Measurements from ENCODE around the gene ENOX1. TPM values are rescaled to one million over a fixed set of nuclear protein-coding genes. Genes with fewer than 3 reads are reported as not detected.

Gene ENOX1
- polyA plus RNA-seq, 1 donor: 8.2 TPM

GRCh38 chr13:43289470-43290255, 497.1 kb downstream of the ENOX1 start:
- DNase-seq (ENCODE audit: low read depth): no peak

DNA sequence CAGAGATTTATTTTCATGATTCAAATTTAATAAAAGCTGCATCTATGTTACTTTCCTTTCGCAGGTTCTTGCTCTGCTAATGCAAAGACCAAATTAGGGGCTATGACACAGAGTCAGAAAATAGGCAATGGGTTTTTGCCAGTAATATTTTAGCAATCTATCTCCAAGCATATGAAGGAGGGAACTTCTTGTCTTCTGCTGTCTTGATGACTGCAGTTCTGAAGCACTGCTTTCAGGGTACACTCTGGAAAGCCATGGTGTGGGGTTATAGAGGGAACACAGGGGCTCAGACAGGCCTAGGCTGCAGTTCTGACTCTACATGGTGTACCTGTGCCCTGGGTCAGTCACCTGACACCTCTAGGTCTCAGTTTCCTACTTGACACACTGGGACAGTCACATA, 500.0 kb downstream of the ENOX1 start:
- DNase-seq (ENCODE audit: low read depth): no peak

DNA sequence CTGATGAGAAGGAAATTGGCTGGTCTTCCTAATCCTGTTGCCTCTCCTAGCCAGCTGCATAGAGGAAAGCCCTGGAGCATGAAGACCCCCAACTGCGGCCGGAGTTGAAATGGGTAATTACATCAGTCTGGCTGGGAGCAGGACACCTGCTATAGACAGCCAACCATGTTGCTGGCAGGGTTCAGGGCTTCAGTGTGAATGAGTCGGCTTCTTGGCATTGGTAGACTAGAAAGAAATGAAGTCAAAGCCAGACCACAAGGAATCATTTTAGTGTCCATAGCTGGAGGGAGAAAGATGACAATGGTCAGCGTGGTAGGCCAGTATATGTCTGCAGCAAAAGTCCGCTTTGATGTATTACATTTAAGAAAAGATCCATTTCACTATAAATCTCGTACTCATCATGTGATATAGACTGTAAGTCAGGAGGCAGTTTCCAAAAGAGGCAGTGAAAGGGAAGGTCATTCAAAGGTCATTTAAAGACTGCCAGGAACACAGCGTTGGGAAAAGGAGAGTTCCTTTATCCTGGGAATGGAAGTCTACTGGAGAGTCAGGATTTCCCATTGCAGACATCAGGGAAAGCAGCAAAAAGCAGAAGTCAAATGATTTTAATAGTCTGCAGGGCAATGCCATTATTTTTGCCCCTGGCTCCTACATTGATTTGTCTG, 500.7 kb downstream of the ENOX1 start:
- DNase-seq (ENCODE audit: low read depth): no peak

DNA sequence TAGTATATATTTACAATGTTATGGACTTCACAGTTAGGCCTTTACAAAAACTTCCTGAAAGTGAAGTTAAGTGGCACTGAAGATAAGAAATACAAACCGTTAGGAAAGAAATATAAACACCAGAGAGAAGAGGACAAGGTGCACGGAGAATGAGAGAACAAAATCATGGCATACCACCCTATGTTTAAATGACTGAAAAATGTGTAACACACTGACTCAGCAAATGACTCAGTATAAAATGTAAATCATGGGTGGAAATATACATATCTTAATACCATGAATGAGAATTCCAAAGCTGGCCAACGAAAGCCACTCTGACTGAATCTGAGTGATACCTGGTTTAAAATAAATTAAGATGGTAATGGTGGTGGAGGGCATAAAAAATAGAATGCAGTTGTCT, 502.6 kb downstream of the ENOX1 start:
- DNase-seq (ENCODE audit: low read depth): no peak

GRCh38 chr13:43279696-43280095, 507.1 kb downstream of the ENOX1 start:
- DNase-seq (ENCODE audit: low read depth): no peak

GRCh38 chr13:43278127-43278526, 508.6 kb downstream of the ENOX1 start:
- DNase-seq (ENCODE audit: low read depth): no peak

- no peak for DNase-seq (ENCODE audit: low read depth)
Observed at GRCh38 chr13:43277142-43277541, 509.6 kb downstream of the ENOX1 start.

- DNase-seq (ENCODE audit: low read depth): no peak
Observed at GRCh38 chr13:43274881-43275280, 511.9 kb downstream of the ENOX1 start.

- DNase-seq (ENCODE audit: low read depth): no peak
Observed at GRCh38 chr13:43273362-43273761, 513.4 kb downstream of the ENOX1 start.

DNA sequence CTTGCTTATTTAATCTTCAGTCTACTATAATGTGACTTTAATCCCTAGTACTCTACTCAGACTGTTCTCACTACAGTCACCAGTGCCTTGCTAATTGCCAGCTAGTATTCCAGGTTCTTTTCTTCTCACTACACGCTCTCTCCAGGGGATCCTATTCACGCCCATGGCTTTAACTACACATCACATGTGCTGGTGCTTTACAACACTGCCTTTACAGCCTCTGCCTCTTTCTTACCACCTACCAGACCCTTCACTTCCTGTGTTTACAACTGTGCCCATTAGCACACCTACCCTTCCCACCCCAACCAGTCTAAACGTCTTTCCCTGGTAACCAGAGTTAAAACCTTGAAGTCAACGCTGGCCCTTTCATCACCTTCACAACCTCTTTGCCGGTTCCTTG, 513.9 kb downstream of the ENOX1 start:
- DNase-seq (ENCODE audit: low read depth): no peak

DNA sequence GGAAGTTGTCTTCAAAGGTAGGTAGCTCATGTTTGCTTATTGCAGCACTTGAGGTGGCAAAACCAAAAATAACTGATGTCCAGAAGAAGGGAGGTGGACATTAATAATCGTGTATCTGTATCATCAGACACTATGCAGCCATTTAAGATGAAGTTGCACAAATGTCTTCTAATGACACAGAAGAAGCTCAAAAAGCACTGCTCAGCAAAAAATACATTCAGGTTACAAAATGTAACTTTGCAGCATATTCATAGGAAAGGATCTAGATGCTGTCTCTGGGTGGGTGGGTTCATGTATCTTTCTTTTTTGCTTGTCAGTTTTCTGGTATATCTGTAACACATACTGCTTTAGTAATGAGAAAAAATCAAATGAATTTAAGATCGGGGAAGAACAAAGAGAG, 515.6 kb downstream of the ENOX1 start:
- no peak for DNase-seq (ENCODE audit: low read depth)

- DNase-seq (ENCODE audit: low read depth): no peak
Observed at GRCh38 chr13:43270130-43270830, 516.5 kb downstream of the ENOX1 start.

DNA sequence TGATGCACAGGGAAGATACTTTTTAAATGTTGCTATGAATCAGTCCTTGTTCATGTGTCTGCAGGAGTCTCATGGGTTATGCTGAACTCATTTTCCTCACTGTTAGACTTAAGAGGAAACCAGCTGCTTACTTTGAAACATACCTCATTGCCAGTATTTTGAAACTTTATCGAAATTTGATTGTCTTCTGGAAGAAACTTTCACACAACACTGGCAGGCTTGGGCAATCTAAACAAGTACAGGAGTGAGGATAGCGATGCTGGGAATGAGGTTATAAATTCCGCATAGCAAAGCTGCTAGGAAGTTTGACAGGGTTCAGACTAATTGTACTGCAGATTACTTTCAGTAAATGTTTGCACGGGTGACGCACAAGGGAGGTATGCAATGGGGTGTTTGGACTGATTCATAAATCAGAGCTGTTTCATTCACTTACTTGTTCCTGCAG, 517.7 kb downstream of the ENOX1 start:
- no peak for DNase-seq (ENCODE audit: low read depth)

GRCh38 chr13:43268632-43269031, 518.1 kb downstream of the ENOX1 start:
- no peak for DNase-seq (ENCODE audit: low read depth)

DNA sequence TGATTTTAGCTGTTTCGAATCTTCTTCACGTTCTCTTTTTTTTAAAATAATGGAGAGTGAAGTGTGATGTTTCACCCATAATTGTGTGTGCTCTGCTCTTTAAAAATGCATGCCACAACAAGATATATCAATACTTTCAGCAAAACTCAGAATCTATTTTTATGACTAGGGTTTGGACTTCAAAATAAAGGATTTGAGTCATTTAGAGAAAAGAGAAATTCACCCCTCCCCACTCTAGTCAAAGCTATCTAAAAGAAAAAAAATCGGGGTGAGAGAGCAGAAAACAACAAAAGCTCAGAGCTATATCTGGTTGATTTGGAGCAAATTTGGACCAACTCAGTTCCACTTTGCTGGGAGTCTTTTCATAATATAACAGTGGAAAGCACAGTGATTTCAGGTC, 518.9 kb downstream of the ENOX1 start:
- no peak for DNase-seq (ENCODE audit: low read depth)

GRCh38 chr13:43266936-43267615, 519.7 kb downstream of the ENOX1 start:
- DNase-seq (ENCODE audit: low read depth): no peak

DNA sequence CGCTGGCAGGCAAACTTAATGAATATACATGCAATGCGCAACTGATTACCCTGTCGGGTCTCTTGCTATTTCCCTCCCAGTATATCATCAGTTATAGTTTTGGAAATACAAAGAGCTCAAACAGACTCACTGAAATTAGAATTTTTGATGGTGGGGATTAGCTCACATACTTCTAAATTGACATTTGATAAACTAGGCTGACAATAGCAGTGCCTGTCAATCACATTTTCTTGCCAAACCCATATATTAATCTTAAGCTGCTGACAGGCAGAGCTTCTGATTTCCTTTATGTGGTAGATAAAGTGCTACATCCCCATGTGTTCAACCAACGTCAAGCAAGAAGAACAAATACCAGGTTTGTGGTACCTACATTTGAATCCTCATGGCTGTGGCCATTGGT, 521.7 kb downstream of the ENOX1 start:
- DNase-seq (ENCODE audit: low read depth): no peak

DNA sequence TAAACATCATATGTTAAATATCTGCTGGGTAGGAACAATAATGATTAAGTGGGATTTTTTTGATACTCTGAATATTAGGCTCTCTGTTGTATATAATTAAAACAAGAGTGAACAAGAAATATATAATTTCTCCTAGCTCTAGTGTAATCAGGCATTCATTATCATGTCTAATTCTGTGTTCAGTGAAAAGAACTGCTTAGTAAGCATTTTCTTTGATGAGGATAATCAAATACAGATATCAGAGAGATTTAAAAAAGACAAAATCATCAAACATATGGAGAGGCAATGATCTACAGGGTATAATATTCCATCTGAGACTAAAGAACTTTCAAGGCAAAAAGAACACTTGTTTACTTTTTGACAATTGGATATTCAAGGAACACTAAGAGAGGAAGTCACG, 522.3 kb downstream of the ENOX1 start:
- DNase-seq (ENCODE audit: low read depth): no peak

- no peak for DNase-seq (ENCODE audit: low read depth)
Observed at GRCh38 chr13:43263047-43263446, 523.7 kb downstream of the ENOX1 start.

- no peak for DNase-seq (ENCODE audit: low read depth)
Observed at GRCh38 chr13:43260999-43261398, 525.8 kb downstream of the ENOX1 start.

GRCh38 chr13:43258771-43259170, 528.0 kb downstream of the ENOX1 start:
- no peak for DNase-seq (ENCODE audit: low read depth)

GRCh38 chr13:43257765-43258164, 529.0 kb downstream of the ENOX1 start:
- DNase-seq (ENCODE audit: low read depth): no peak

Data from forelimb muscle (tissue), 1 donor.